Activated CD4-positive, alpha-beta T cell treated with anti-CD3 and anti-CD28 coated beads, Interleukin-2, Interleukin-6, amounts not matched to agents 100 ng/mL and 50 ng/mL, durations not matched to agents 16 hours and 8 hours (primary cell): ENCODE results near the gene PRM2.

Source experiments
- DNase-seq: peaks from one replicate; pipeline ENCODE4 v3.0.0-alpha.2; 2020

The PRM2 gene

DNA sequence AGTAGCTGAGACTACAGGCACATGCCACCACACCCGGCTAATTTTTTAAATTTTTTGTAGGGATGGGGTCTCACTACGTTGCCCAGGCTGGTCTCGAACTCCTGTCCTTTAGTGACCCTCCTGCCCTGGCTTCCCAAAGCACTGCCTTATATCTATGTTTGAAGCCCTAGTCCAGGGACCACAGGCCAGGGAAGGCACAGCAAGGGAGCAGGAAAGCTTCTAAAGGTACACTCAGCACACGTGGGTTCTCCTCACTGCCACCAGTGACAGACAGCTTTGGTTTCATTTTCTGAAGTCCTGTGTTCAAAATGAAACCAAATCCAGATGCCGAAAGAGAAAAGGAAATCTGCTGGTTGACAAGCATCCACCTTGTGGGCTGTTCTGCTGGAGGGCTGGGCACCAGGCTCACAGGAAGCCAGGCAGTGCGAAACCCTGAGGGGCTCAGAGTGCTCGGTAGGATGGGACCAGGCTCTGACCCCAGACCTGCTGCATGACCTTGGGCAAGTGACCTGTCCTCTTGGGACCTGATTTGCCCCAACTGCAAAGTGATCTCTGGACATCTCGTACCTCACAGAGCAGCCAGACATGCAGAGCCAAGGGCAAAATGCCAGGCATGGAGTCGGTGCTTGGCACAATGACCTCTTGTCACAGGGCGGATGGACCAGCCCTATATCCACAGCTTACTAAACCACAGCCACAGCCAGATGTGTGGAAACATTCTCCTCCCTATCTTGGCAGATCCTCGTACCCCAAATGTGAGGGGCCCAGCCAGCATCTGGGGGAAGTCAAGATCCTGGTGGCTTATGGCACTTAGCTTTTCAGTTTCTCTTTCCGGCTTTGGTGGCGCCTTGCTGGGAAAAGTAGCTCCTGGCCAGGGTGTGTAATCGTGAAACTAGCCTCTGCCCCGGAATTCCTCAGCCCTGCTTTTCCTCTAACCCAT is 17.5 kb downstream of the PRM2 start:
- peak; percentile 82 for DNase-seq

- peak; percentile 81 for DNase-seq
Measured at GRCh38 chr16:11257131-11257938, 18.9 kb downstream of the PRM2 start.

DNA sequence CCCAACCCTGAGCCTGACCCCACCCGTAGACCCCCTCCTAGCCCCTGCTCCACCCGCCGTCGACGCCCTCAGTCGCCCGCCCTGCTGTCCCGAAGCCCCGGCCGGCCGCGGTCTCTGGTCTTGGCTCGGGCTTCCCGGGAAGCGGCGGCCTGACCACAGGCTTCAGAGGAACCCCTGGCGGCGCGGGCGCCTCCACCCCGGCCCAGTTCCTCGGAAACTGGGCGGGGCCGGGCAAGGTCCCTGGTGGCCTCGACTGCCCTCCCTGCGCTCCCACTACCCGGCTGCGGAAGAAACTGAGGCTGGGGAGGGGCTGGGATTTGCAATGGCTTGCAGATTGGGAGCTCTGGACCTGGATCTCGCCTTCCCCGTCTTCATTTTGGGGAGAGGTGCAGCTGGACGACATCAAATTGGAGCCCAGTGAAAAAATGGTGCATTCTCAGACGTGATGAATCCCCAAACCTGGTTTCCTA is 19.6 kb downstream of the PRM2 start:
- peak; percentile 53 for DNase-seq

GRCh38 chr16:11255737-11256660 is 20.3 kb downstream of the PRM2 start, which contains the start of gene SOCS1:
SOCS1 (minus strand) TSS chr16:11256204; CDS start chr16:11255478, 726 bp downstream.
- peak; percentile 93 for DNase-seq

DNA sequence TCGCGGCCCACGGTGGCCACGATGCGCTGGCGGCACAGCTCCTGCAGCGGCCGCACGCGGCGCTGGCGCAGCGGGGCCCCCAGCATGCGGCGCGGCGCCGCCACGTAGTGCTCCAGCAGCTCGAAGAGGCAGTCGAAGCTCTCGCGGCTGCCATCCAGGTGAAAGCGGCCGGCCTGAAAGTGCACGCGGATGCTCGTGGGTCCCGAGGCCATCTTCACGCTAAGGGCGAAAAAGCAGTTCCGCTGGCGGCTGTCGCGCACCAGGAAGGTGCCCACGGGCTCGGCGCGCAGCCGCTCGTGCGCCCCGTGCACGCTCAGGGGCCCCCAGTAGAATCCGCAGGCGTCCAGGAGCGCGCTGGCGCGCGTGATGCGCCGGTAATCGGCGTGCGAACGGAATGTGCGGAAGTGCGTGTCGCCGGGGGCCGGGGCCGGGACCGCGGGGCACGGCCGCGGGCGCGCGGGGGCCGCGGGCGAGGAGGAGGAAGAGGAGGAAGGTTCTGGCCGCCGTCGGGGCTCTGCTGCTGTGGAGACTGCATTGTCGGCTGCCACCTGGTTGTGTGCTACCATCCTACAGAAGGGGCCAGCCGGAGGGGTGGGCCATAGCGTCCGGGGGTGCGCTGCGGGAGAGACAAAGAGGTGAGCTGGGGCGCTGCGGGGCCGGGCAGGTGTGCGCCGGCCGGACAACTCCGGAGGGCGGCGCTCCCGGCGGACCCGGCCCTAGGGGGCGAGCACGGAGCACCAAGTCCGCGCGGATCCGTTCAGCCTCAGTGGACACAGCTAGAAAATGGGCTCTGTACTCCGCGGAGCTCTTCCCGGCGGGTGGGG is 21.2 kb downstream of the PRM2 start:
- peak; percentile 67 for DNase-seq

GRCh38 chr16:11253995-11254912 is 22.0 kb downstream of the PRM2 start:
- peak; percentile 41 for DNase-seq

DNA sequence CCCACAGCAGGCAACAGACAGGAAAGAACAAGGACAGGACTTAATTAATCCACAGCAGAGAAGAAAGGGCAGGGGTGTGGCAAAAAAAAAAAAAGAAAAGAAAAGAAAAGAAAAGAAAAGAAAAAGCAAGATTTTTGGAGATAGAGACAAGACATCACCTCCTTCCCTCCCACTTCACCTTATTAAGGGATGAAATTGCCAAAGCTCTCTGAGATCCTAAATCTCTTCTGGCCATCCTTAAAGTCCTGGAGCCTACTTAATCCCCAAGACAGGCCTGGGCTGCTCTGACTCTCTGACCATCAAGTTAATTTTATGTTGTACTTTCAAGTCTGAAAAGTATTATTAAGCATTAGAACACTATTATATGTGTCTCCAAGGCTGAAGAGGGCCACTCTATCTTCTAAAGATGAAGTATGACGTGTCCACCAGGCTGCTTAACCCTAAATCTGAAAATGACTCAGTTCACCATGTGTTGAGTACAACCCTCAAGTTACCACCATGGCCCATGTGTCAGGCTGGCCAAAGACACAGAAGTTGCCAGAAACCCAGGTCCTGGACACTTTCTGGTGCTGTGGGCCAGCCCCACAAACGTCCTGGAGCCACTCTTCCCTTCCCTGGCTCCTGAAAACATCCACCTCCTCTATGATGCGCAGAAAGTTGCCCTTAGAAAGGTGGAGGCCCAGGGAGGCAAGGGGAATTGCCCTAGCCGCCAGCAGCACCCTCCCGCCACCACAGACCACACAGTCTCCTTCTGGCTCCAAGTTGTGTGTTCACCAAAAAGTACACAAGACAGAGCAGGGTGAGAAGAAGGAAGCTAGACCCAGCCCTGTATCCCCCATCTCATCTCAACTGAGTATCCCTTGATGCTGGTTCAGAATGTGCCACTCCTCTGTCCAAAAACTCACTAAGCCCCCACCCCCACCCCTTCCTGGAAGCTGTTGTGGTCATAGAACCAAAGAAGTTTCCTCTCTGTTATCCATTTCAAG is 23.0 kb downstream of the PRM2 start:
- DNase-seq, result peak; percentile 83

GRCh38 chr16:11252482-11252931 is 23.8 kb downstream of the PRM2 start:
- peak; percentile 42 for DNase-seq

DNA sequence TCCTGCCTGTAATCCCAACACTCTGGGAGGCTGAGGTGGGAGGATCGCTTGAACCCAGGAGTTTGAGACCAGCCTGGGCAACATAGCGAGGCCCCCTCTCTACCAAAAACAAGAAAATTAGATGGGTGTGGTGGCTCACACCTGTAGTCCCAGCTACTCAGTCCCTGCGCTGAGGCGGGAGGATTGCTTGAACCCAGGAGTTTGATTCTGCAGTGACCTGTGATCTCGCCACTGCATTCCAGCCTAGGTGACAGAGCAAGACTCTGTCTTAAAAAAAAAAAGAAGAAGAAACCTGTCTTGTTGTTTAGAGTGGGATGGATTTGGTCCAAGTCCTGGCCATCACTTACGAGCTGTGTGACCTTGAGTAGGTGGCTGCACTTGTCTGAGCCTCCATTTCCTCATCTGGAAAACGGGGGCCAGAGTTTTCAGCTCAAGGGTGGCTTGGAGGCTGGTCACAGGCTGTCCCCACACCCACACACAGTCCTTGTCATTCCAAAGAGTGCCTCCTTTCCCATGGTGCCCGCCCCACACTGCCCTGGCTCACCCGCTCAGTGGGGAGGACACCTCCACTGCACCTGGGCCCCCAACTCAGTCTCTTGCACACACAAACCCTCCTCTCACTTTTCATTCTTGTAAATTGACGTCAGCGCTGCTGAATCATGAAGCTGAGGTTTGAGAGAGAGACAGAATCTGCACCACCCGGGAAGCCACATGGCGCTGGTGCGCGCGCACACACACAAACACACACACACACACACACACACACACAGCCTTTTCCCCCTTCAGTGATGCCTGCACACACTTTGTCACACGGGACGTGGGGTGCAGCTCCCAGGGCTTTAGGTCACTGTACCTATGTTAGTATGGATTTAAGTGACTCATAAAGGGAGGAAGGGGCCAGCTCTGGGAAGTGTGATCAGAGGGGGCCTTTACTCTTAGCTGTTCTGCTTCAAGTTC is 24.5 kb downstream of the PRM2 start:
- DNase-seq, result peak; percentile 92

DNA sequence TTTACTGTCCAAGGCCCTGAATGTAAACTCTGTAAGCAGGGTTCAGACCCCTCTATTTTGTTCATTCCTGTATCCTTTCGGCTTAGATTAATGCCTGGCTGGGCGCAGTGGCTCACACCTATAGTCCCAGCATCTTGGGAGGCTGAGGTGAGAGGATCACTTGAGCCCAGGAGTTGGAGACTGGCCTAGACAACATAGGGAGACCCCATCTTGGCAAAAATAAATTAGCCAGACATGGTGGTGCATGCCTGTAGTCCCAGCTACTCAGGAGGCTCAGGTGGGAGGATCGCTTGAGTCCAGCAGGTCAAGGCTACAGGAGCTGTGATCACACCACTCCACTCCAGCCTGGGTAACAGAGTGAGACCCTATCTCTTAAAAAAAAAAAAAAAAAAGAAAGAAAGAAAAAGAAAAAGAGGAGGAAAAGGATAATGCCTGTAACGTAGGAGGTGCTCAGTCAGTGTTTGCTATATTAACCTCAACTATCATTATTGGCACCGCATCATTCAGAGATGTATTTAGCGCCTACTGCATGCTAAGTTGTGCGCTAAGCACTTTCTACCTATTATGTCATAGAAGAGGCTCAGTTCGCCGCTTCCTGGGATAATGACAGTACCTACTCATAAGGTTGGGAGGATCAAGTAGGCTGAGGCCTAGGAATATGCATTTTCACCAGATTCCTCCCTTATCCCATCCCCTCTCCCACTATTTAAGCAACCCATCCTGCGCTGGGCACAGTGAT is 25.3 kb downstream of the PRM2 start:
- peak; percentile 39 for DNase-seq

- DNase-seq, result peak; percentile 32
Measured at GRCh38 chr16:11250091-11250785, 26.0 kb downstream of the PRM2 start.

GRCh38 chr16:11249233-11250061 is 26.8 kb downstream of the PRM2 start:
- peak; percentile 15 for DNase-seq

- peak; percentile 28 for DNase-seq
Measured at GRCh38 chr16:11248133-11248532, 28.1 kb downstream of the PRM2 start.

DNA sequence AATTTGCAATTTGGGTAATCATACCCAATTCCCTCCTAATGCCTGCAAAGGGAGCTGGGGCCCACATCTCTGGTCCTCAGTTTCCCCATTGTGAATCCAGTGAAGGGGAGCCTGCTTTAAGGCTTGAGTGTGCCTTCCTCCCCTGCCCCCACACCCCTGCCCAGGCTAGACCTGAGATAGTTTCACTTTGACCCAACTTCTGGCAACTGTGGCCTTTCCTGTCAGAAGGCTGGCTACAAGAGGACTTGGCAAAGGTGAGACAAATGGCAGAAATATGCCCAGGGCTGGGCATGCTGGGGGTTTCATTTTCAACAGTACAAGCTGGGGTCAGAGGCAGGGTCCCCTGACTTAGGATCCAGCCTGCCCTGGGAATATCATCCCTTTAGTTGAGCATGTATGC is 30.3 kb downstream of the PRM2 start:
- DNase-seq, result peak; percentile 82

GRCh38 chr16:11245222-11245737 is 31.0 kb downstream of the PRM2 start:
- no peak for DNase-seq
